SW 1271 (cell line): Measurements from ENCODE around the gene NAA30.

Experiments
- DNase-seq, 2 experiments: peaks; one replicate each; lab custom pipeline; 2025; lab: John Stamatoyannopoulos, UW

Gene NAA30

DNA sequence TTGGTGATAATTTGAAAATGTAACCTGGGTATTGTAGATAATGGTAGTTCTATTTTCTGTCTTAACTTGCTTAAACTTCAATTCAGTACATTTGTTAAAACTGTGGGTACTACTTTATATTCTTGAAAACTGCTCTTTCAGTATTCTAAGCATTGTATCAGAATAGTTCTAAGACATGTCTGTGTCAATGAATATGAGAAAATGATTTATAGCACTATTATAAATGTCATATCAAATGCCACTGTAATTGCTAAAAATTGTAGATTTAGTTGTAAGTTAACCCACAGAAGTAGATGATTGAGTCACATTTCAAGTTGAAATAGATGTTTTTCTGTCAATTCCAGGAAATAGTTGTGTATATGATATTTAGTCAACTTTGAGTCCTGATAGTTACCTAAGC is 2.4 kb downstream of the NAA30 start:
- DNase-seq: no peak

DNA sequence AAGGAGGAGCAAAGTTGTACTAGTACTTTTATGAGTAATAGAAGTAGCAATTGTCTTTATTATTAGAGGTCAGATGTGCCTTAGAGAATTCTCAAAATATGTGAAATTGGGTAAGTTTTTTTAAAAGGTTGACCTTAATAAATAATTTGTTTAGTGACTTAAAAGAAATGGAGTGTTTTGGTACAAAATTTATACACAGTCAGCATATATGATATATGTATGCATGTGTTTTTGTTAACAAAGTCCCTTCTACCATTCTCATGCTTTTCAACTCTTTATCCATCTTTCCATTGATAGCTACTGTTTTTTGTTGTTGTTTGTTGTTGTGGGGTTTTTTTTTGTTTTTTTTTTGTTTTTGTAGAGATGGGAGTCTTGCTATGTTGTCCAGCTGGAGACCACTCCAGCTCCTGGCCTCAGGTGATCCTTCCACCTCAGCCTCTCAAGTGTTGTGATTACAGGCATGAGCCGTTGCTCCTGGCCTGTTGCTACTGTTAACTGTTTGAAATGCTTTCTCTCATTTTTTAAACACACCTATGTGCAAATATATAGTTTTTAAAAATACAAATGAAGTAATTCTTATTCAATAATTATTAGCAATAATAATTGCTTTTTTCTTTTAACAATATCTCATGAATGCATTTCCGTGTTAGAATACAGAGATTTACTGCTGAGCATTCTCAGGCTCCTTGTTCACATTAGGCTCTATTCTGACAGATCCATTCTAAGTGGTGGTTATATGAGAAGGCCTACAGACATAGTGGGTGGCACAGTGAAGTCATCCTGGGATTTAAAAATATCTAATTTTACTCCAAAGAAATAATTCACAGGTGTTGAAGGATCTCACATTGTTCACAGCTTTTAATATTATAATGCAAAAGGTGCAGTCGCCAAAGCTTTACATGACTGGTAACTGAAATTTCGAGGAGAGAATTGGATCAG is 10.4 kb downstream of the NAA30 start:
- no peak for DNase-seq

DNA sequence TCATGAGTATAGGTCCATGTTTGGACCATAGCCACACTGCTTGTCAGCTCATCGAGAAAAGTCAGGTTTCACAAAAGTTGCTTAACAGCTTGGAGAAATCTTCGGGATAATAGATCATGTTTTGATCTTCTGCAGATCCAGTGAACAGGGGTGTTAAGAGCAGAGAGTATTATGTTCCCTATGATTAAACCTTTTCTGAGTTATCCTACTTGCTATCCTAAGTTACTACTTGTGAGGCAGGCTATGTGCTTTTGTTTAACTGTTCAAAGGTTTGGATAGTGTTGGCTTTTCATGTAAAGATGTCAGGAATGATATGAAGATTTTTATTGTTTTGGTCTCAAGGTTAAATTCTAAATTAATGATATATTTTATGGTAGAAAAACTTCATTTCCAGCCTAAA is 11.1 kb downstream of the NAA30 start:
- DNase-seq: no peak

DNA sequence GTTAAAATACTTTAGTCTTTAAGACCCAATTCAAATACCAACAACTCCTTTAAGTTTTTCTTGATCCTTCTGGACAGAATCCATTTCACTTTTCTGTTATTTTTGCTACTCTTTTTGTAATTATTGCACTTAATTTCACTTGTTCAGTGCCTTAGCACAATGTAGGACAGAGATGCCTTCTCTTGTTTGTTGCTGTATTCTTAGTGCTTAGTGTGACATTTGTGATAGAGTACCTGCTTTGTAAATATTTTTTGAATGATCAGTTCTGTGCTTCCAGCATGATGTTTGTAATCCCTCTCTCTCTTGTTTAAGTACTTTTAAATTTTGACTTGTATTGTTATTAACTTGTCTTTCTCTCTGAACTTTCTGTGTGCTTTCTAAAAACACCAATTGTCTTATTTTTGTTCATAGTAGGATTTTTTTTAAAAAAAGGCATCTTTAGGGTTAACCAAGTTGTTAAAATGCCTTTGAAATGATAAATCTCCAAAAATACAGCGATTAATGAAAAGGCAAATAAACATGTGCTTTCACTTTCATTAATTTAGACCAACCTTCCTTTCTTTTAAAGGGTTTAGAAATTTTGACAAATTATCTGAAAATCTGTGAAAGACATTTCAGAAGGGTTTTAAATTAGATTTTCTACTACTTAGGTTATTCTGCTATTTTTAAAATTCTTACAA is 11.9 kb downstream of the NAA30 start:
- no peak for DNase-seq

DNA sequence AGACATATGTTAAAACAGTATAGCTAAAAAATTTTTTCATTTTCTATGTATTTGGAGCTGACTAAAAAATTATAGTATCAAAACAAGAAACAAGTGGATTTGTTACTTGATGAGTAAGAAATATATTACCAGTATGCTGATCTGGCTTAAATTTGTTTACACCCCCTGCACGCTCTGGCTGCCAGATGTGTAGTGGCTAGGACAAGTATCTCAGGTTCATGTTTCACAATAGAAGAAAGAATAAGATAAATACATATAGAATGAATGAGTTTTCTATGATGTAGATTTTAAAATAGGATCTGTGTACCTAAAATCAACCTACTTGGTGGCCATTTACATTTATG is 13.1 kb downstream of the NAA30 start:
- DNase-seq: no peak

DNA sequence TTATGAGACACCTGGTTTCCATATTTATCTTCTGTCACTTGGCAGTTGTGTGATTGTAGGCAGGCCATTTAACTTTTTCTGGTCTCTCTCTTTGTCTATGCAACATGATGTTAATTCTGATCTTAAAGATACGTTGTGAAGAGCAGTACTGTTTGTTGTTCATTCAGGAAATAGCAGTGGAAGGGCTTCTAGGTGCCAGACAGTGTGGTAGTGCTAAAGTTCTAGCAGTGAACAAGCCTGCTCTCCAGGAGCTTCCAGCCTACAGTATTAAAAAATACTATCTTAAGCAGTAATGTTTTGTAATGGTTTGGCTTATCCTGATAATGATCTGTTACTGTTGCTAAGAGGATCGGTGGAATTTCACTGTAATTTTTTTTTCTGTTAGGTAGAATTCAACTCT is 15.2 kb downstream of the NAA30 start:
- no peak for DNase-seq

DNA sequence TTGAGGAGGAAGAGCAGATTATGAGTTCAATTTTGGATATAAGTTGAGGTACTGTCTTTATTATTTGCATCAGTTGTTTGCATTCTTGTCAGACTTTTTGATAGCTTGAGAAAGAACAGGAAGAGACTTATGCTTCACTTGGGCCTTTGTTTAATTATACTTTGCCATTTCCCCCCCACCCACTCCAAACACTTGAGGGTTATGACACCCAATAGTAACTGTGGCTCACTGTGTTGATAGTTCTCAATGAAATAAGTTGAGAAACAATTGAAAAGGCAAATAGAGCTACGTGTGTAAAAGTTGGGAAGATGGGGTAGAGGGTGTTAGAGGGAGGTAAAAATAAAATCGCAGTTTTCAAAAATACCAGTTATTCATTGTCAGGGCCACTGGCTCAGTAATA is 17.7 kb downstream of the NAA30 start:
- DNase-seq: no peak

DNA sequence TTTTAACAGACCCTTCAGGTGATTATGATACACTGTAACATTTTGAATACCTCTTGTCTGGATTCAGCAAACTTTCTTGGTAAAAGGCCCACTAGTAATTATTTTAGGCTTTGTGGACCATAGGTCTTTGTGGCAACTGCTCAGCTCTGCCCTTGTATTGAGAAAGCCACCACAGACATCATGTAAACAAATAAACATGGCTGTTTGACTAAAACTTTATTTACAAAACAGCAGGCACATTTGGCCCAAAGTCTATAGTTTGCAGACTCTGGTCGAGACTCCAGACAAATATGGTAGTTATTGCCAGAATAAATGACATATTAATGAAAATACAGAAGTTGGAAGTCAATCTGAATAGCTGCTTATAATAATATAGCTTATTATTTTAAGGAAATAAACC is 18.2 kb downstream of the NAA30 start:
- DNase-seq: no peak

DNA sequence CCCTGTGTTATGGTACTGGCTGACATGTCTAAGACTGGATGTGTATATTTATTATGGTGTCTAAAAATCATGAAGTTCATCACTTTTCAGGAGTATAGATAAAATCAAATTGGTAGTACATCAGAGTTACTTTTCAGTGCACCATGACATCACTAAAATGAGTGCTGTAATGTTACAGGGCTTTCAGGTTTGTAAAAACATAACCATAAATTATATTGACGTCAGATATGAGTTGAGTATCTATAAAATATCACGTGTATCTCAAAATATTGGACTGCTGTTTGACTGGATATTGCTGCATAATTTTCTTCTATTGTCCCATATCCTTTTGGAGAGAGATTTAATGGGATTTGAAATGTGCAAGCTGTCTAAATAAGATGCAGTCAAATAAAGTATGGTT is 22.0 kb downstream of the NAA30 start:
- DNase-seq: no peak

DNA sequence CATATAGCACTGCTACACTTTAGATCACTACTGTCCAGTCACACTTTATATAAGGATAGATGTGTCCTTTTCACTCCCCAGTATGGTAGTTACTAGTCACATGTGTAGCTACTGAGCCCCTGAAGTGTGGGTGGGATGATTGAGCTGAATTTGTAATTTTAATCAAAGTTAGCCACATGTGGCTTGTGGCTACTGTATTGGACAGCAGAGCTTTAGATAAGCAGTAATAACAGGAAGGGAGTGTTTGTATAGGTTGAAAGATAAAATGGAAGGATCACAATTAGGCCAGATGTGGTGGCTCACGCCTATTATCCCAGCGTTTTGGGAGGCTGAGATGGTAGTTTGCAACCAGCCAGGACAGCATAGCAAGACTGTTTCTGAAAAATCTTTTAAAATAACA is 23.5 kb downstream of the NAA30 start:
- no peak for DNase-seq

DNA sequence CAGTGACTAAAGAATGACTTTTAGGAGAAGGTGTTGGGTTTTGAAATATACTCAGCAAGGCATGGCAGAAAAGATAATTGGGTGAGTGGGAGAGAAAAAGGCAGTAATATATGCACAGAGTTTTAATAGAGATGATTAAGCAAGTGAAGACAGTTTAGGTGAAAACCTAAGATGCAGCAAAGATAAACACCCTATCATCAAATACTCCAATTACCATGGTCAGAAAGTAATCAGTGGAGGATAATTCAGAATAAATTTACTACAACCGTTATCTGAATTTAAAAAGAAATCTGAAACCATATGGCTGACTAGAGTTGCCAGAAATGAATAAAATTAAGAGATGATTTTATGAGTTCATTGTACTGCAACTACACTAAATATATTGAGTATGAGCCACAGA is 26.8 kb downstream of the NAA30 start:
- DNase-seq: no peak

DNA sequence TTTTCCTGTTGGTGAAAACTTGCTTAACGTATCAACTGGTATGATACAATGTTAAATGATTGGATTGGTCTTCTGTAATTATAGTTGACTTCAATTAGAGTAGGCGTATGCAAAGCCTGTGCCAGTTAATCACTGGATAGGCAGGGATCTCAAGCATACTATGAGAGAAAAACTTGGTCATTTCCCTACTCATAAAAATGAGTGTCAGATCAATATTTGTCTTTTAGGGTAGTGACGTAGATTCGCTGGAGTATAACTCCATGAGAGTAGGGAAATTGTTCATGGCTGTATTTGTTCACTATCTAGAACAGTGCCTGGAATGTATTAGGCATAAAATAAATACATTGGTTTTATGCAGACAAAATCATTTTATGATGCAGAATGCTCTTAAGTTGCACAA is 28.6 kb downstream of the NAA30 start:
- DNase-seq: no peak

DNA sequence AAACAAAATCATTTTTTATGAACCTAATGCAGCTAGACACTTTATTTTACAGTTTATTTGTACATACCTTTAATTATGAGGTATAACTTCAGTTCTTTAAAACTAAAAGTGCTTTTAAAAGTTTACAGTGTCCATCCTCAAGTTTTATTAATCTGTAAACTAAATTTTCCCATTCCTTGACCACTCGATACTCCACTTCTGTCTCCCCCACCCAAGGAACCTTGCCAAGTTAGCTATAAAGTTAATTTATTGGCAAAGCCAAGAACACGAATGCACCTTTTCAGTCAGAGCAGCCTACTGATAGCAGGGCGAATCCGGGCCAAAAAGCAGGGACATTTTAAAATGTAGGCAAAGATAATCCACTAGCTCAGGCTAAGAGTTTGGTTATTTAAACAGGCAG is 29.6 kb downstream of the NAA30 start:
- DNase-seq: no peak

DNA sequence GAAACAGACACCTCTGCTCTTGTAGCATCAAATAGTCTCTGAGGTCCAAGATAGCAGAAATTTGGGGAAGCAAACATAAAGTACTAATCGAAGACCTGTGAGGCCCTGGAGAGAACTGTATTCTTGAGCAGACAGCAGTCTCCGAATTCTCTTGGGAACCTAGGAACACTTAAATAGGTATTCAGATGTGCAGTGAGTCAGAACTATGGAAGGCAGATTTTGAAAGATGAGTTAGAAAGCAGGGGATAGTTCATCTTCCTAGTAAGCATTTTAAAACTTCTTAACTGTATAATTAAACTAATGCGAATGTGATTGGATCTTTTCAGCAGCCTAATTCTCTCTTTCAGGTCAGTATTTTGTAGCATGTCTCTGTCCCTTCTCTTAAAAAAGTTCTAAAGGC is 30.6 kb downstream of the NAA30 start:
- no peak for DNase-seq

DNA sequence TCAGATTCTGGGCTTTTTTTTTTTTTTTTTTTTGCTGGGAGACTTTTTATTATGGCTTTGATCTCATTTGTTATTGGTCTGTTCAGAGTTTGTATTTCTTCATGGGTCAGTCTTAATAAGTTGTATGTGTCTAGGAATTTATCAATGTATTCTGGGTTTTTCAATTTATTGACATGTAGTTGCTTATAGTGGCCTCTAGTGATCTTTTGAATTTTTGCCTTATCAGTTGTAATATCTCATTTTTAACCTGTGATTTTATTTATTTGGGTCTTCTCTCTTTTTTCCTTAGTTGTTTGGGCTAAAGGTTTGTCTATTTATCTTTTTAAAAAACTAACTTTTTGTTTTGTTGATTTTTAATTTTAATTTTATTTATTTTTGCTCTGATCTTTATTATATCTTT is 45.5 kb downstream of the NAA30 start:
- DNase-seq: no peak

DNA sequence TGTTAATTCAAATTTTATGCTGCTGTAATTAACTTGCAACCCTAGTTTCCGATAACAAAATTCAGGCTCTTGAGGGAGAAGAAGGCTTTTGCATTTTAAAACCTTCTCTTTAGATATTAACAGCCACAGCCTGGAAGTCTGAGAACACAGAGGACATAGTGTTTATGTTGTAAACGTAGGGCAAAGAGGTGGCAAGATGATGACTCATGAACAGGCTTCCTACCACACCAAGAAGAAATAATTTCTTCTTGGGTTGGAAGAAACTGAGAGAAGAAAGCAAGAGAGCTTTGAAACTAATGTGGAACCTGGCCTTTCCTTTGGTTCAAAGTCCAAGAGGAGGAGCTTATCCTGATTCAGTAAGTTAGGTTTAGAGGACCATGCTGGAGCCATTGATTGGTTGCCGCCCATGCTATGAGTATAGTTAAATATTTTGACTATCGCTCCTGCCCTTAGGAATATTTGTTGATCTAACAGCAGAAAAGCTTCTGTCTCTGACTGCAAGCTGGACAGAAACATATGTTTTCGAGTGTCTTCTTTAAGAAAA is 71.5 kb downstream of the NAA30 start:
- DNase-seq: no peak

DNA sequence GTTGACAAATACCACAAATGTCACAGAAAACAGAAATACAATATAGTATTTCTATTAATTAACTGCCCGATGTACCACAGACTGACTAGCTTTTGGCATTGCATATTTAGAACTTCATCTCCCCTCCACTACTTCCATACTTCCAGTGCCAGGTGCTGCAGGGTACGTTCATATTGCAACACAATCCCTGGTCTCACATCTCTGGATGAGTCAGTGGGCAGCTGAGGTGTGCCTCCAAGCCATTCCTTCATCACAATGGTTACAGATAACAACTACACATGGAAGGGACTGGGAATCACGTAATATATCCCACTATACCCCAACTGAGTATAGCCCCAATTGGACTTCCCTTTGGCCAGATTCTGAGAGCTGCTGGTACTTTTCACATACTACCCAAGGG is 72.2 kb downstream of the NAA30 start:
- DNase-seq: no peak

DNA sequence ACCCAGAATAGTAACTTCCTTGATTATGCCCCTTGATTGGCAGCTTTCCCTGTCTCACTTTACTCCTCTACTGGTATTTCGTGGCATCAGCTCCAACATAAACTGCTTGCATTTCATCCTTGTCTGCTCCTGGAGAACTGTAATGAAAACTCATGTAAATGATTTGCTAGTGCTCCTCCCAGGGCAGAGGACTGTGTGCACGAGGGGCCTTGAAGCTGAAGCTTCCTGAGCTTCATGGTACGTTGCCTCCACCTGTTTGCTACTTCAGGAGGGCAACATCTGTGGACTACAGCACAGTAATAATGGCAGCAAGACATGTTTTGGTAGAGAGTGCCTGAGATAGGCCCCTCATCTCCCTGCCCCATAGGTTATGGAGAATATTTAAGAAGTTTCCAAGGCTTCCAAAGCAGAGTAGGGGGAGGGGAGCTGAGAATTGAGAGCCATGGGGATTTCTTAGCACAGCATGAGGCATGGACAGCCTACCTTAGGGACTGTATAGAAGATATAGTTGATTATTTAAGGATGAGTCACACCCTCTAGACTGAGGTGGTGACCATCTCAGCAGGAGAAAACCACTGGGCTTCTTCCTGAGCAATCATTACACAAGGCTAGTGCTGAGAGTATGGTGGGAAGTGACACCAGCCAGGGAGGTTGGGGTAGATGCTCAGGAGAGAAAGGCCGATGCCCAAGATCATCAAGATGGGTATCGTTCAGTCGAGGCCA is 73.8 kb downstream of the NAA30 start:
- no peak for DNase-seq
